GDM1 (cell line): Measurements from ENCODE around the gene OR2H2.

Experiments used
- DNase-seq: peaks from one replicate; lab custom pipeline; 2025; lab: John Stamatoyannopoulos, UW

The OR2H2 gene

GRCh38 chr6:29591677-29592076, 6.8 kb downstream of the OR2H2 start:
- DNase-seq: no peak

GRCh38 chr6:29593199-29593855, 8.4 kb downstream of the OR2H2 start:
- no peak for DNase-seq

GRCh38 chr6:29596381-29596900, 11.5 kb downstream of the OR2H2 start:
- DNase-seq: no peak

- DNase-seq: no peak
Measured at GRCh38 chr6:29597184-29597583, 12.3 kb downstream of the OR2H2 start.

GRCh38 chr6:29598172-29598747, 13.3 kb downstream of the OR2H2 start:
- no peak for DNase-seq

- DNase-seq: no peak
Measured at GRCh38 chr6:29602564-29603361, 17.8 kb downstream of the OR2H2 start.

- DNase-seq: no peak
Measured at GRCh38 chr6:29603456-29603855, 18.5 kb downstream of the OR2H2 start.

GRCh38 chr6:29603930-29604329, 19.0 kb downstream of the OR2H2 start:
- DNase-seq: no peak

GRCh38 chr6:29608131-29608530, 23.2 kb downstream of the OR2H2 start:
- DNase-seq: no peak

- no peak for DNase-seq
Measured at GRCh38 chr6:29610540-29610939, 25.6 kb downstream of the OR2H2 start.

GRCh38 chr6:29611426-29611825, 26.5 kb downstream of the OR2H2 start:
- no peak for DNase-seq

- no peak for DNase-seq
Measured at GRCh38 chr6:29617782-29618554, 33.0 kb downstream of the OR2H2 start.

- DNase-seq: no peak
Measured at GRCh38 chr6:29619578-29620160, 34.7 kb downstream of the OR2H2 start.

GRCh38 chr6:29620630-29621029, 35.7 kb downstream of the OR2H2 start:
- DNase-seq: no peak

- DNase-seq: no peak
Measured at GRCh38 chr6:29624520-29624961, 39.6 kb downstream of the OR2H2 start.

- no peak for DNase-seq
Measured at GRCh38 chr6:29625337-29625930, 40.5 kb downstream of the OR2H2 start.

GRCh38 chr6:29626948-29627754, 42.2 kb downstream of the OR2H2 start:
- DNase-seq: no peak

GRCh38 chr6:29627755-29628418, 43.0 kb downstream of the OR2H2 start:
- DNase-seq: peak; percentile 66

- DNase-seq: peak; percentile 41
Measured at GRCh38 chr6:29628419-29629281, 43.7 kb downstream of the OR2H2 start.
